Activated CD4-positive, CD25-positive, alpha-beta regulatory T cell treated with anti-CD3 and anti-CD28 coated beads, Interleukin-2, amount 50 U/mL, for 16 hours (primary cell): ENCODE data around the gene WDR73.
"Not testable (repeated sequence)": the region's sequence is repeated elsewhere in the genome, so short reads cannot be mapped to it uniquely, and the experiment has no call there.

Experiments
- DNase-seq: peaks from one replicate; pipeline ENCODE4 v3.0.0-alpha.2; 2020; ENCODE audit warnings: low read depth, low spot score

Gene WDR73

DNA sequence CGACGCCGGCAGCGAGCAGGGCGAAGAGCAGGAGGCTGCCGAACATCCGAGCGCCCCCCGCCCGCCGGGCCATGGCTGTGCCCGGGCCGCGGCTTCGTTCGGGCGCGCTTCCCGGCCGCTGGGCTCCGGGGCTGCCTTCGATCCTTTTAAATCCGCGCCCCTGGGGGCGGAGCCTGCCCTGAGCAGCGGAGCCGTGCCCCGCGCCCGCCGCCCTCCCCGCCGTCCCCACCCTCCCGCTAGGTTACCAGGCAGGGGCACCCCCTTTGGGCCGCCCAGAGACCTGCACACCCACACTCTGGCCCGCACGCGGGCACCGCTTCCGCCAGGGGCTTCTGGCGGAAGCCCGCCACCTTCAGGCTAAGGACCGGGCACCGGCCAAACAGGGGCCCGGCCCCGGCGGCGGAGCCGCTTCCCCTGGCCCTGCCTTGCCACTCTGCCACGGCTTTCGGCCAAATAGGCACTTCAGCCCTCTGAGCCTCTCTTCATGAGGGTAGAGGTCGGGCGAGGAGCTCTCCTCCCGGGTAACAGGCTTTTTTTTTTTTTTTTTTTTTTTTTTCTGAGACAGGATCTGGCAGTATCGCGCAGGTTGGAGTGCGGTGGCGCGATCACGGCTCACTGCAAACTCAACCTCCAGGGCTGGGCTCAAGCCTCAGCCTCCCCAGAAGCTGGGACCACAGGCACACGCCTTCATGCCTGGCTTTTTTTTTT, 4.2 kb upstream of the WDR73 start, which contains the start of gene NMB:
Gene NMB, minus strand, starts transcription at position 120 of the 708 bp plus-strand sequence. Its CDS starts 47 bp downstream, at position 73.
- peak; percentile 64 for DNase-seq

DNA sequence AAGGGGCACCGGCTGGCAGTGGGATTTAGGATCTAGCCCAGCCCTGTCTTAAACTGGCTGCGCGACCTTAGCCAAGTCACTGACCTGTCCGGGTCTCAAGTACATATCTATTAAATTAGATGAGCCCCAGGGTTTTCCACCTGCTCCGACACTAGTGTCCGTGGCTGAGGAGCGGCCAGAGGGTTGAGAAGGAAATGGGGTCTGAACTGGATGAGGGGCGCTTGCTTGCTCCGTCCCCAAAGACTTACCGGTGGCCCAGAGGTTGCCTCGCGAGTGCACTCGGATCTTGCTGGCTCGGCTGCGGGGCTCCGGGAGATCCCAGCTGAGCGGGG, 3.6 kb upstream of the WDR73 start:
- DNase-seq: no peak

DNA sequence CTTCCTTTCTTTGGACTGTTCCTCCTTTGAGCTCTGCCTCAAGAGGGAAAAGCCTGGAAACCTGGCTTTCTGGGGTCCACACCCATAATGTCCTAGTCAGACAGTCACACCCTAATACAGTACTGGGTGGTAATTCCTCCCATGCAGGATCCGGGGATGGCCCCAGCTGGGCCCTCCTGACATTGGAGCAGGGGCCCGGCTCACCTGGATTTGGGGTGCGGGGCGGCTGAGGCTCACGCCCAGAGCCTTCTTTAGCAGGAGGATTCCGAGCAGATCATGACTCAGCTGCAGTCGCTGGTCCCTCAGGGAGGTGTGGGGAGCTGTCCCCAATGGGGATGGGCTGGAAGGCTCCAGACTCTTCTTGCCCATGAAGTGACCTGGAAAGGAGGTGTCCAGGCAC, 2.9 kb upstream of the WDR73 start:
- DNase-seq: no peak

- peak; percentile 59 for DNase-seq
These were observed 788 bp upstream of the WDR73 start for GRCh38 chr15:84654689-84655453.

DNA sequence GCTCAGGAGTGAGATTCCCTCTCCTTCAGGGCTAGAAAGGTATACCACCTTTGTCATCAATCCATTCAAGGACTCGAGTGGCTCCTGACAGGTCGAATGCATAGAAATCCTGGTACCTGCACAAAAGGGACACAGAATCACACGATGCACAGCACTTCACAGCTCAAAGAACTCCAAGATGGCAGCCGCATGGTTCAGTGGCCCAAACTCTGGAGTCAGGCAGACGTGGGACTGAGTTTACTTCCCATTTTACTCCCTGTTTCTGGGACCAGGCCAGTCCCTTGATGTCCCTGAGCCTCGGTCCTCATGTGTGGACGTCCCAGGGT, 536 bp downstream of the WDR73 start:
- DNase-seq: no peak

DNA sequence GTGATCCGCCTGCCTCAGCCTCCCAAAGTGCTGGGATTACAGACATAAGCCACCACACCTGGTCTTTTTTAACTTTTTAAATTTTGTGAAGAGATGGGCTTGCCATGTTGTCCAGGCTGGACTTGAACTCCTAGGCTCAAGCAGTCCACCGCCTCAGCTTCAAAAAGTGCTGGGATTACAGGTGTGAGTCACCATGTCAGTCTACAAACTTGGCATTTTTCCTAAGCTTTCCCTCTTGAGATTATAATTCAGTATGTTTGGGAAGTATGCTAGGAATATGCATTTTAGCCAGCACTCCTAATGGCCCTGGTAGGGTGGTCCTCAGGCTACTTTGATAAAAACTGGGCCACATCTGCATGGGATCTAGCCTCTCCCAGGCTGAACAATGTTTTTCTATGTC, 4.4 kb downstream of the WDR73 start:
- no peak for DNase-seq

GRCh38 chr15:84648539-84648938, 5.5 kb downstream of the WDR73 start:
- no peak for DNase-seq

GRCh38 chr15:84647726-84648125, 6.4 kb downstream of the WDR73 start:
- DNase-seq: no peak

- no peak for DNase-seq
These were observed 8.1 kb downstream of the WDR73 start for GRCh38 chr15:84645997-84646396.

DNA sequence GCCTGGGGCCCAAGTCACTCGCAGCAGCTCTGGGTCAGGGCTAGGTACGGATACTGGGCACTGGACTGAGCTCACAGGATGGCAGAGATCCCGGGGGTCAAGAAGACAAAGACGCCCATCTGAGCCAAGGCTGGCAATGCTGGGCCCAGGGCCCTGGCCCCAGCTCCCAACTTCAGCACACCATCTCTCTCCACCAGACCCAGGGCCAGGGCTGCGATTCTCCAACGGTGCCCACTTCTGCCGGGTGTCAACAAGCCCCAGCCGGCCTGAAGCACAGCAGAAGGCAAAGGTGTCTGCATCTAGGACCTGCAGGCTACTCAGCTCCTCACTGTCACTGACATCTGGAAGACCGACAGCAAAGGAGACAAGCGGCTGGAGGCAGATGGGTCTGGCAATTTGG, 8.6 kb downstream of the WDR73 start:
- no peak for DNase-seq

GRCh38 chr15:84643838-84644237, 10.2 kb downstream of the WDR73 start:
- no peak for DNase-seq

- not testable (repeated sequence) for DNase-seq
These were observed 11.4 kb downstream of the WDR73 start for GRCh38 chr15:84642640-84643039.

- not testable (repeated sequence) for DNase-seq
These were observed 12.2 kb downstream of the WDR73 start for GRCh38 chr15:84641871-84642270.

- no peak for DNase-seq
These were observed 16.0 kb downstream of the WDR73 start for GRCh38 chr15:84638103-84638502.

DNA sequence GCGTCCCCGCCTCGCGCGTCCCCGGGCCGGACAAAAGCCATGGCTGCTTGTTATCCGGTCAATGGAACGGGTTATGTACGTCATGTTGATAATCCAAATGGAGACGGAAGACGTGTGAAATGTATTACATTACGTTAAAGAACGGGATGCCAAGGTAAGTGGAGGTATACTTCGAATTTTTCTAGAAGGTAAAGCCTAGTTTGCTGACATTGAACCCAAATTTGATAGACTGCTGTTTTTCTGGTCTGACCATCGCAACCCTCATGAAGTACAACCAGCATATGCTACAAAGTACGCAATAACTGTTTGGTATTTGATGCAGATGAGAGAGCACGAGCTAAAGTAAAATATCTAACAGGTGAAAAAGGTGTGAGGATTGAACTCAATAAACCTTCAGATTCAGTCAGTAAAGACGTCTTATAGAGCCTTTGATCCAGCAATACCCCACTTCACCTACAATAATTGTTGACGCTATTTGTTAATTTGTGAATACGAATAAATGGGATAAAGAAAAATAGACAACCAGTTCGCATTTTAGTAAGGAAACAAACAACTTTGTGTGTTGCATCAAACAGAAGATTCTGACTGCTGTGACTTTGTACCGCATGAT, 19.8 kb downstream of the WDR73 start:
- no peak for DNase-seq

GRCh38 chr15:84633311-84634227, 20.5 kb downstream of the WDR73 start:
- peak; percentile 40 for DNase-seq

DNA sequence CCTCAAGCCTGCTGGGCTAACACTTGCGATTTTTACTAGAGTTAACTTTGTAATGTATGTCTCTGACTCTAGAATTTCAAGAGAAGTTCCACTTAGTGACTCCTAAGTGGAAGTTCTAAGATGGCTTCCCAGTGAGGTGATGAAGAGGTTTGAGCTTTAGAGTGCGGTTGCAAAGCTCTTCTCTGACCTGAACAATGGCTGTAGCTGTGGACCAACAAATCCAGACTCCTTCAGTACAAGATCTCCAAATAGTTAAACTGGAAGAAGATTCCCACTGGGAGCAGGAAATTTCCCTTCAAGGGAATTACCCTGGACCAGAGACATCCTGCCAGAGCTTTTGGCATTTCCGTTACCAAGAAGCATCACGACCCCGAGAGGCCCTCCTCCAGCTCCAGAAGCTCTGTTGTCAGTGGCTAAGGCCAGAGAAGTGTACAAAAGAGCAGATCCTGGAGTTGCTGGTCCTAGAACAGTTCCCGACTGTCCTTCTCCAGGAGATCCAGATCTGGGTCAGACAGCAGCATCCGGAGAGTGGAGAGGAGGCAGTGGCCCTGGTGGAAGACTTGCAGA, 22.3 kb downstream of the WDR73 start:
- DNase-seq: no peak

GRCh38 chr15:84629033-84629432, 25.1 kb downstream of the WDR73 start:
- DNase-seq: no peak

GRCh38 chr15:84625123-84625522, 29.0 kb downstream of the WDR73 start:
- no peak for DNase-seq

GRCh38 chr15:84624359-84624758, 29.7 kb downstream of the WDR73 start:
- no peak for DNase-seq

- DNase-seq: no peak
These were observed 32.6 kb downstream of the WDR73 start for GRCh38 chr15:84621358-84621979.
